HG02885 (cell line): ENCODE results near the gene OGFR.

ENCODE experiments used
- ATAC-seq: cut with Tn5 transposase; IDR thresholded peaks from one replicate; pipeline ENCODE4 v1.9.1; 2021; ENCODE audit warnings: mild to moderate bottlenecking; ENCODE audit not compliant: unreplicated experiment, poor library complexity

The OGFR gene

DNA sequence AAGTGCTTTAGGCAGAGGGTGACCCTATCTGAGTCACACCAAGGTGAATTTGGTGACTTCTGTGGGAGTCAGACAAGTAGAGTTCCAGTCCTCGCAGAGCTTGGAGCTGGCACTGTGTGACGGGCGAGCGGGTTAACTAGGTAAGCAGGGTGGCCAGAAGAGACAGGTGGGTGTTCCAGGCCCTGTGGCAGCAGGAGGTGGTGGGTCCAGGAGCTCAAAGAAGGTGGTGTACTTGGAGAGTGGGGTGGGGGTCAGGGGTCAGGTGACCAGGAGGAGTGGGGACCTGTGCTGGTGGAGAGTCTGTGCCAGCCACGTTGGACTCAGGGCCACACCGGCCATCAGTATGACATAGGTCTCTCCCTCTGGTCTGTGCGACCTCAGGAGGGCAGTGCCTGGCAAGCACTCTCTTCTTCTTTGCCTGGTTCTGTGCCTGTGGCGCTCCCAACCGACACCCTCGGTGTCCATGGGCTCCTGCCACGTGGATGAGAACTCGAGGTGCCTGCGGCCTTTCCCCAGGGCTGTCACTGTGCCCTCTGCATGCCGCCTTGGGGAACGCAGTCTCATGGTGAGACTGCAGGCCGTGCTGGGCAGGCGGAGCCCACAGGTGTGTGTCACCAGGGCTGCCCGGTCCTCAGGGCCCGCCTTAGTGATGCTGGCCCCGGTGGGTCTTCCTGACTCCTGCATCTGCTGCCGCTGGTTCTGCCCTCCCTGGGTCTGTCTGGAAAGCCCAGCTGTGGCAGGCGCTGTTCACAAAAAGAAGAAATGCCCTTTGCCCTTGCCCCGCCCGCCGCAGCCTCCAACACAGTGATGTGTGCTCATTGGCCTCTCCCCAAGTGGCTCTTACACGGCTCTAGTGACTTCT lies 6.7 kb upstream of the OGFR start:
- ATAC-seq = no peak

DNA sequence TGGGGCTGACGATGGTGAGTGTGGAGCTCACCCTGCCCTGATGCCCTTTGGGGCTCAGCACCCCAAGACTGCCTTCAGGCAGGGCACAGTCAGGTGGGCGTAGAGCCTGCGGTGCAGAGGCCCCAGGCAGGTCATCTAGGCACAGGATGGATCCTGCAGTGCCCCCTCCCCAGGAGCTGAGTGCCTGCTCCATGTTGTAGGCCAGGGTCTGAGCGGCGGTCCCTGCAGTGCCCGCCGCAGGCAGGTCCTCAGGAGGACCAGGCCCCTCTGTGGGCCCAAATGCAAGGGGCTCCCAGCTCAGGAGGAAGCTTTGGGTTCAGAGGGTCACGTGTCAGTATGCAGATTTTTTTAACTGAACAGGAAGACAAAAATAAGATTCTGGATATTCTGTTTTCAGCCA lies 5.6 kb upstream of the OGFR start:
- no peak for ATAC-seq

DNA sequence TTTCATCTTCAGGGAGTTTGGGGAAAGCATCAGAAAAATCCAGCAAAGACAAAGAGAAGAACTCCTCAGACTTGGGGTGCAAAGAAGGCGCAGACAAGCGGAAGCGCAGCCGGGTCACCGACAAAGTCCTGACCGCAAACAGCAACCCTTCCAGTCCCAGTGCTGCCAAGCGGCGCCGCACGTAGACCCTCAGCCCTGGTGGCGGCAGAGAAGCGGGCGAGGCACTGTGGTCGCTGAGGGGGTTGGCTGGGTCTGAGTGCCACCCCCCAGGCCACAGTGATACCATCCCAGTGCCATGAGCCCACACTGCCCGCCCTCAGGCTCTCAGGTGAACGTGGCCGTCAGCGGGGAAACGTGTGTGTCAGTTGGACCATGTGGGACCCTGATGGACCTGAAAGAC lies 5.2 kb upstream of the OGFR start:
- no peak for ATAC-seq

DNA sequence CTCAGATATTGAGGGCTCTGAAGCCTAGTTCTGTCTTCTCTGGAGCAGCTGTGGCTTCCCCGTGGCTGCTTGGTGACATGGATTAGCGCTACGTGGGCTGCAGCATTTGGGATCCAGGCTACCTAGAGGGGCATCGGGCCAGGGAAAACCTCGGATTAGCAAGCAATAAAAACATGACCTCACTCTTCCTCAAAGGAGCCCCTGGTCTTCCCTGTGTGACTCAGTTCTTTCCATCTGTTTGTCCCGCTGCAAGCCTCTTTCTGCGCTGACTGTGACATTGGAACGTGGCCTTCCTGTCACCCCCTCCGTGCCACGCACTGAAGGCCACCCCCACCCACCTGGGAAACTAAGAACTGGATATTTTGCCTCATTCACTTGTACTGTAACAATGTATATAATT lies 4.8 kb upstream of the OGFR start:
- ATAC-seq = no peak

DNA sequence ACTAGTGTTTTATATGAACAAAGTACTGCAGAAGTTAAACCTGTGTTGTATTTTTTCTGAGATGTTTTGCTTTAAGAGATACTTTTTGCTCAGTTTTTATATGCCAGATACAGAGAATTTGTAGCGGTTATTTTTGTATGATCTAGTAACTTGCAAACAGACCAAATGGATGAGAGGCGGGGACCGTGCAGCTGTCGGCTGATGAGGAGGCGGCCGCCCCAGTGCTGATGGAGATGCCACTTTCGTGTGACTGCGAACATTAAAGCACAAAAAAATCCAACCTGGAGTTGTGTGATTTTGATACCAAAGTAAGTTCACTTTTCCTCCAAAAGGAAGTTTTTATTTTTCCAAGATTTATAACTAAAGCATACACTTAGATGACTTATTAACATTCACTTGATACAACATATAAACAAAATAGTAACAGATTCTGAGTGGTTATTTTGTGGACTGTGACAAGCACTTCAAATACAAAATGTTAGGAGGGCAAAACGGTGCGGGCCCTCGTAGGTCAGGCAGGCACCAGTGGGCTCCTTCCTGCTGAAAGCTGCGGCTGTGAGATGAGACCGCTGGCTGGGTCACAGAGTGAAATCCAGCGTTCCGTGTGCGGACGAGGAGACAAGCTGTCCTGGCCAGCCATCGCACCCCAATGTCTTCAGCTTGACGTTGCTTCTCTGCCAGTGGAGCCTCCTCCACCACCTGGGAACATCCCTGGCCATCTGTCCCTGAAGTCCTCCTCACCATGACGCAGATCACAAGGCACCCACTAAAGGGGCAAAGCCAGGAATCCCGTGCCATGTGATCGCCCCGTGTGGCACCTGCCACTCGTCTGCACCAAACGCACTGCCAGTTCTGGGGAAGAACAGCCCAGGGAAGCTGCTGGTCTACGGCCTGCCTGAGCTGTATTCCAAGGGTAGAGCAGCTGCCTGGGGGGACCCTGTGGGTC lies 4.0 kb upstream of the OGFR start:
- ATAC-seq = no peak

DNA sequence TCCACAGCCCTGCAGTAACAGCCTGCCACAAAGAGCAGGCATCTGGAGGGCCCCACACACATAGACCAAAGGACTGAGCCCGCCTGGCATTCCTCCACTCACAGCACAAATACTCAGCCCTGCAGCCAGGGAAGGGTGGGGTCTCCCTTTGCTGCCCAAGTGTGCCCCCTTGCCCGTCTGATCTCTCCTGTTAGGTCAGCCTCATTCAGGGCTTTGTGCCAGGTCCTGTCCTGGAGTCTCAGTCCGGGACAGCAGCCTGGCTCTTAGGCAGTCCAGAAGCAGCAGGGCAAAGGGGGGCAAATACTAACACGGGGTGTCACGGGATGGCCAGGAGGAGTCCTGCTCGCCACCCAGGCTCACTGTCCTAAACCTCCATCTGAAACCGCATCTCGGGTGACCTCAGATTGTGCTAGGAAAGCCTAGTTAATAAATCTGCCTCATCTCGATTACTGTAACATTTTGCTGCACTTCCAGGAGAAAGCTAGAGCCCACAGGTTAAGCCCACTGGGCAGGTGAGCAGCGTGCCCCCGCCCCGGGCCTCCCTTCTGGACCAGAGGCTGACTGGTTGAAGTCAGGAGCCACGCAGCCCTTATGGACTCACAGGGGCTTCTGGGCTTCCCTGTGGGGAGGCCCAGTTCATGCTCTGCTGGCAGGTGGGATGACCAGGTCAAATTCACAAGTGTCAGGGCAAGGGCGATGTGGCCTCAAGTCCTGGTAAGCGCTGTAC lies 3.2 kb upstream of the OGFR start:
- no peak for ATAC-seq

DNA sequence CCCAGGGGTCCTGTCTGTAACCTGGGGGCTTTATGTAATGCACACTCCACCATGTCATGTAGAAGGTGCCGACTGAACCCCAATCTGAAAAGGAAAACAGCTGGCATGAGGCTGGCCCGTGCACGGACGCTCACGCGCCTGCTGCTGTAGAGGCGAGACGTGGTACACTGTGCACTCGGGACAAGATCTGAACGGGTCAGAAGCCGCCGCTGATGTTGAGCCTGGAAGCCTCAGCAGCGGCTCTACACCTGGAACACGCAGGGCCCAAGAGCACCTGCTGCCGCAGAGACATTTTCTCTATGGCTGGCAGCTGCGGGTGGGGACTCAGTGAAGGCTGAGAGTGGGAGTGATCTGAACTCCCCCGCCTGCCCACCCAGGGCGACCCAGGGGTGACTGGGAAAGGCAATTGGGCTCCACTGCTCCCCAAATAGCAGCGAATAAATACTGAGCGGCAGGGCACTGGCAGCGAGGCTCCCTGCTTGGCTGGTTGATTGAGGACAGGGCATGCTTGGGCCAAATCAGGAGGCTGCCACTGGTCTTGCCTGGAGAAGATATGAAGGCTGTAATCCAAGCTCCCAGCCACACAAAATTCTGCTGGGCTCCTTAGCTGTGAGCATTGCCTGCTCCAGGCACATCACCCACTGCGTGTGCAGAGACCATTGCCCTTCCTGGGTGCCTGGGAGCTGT lies 2.5 kb upstream of the OGFR start:
- no peak for ATAC-seq

DNA sequence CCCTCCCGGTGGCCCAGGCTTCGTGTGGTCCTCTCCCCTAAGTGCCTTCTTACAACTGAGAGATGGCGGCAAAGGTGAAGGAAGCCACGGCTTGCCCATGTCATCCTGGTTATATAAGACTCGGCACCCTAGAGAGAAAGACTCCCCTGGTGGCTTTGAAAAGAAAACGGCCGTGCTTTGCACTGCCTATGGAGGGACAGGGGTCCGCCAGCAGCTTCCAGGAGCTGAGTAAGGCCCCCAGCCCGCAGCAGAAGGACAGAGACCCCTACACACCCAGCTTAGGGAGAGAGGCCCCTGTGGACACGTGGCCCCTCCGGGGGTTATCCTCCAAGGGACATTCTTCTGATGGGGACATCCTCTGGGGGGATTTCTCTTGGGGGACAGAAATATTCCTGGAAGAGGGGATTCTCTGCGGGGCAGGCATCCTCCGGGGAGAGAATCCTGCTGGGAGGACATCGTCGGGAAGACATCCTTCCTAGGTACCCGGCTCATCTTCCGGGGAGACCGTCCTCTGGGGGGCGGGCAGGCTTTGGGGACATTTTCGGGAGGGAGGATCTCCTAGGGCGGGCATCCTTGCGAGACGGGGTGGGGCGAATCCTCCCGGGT lies 511 bp upstream of the OGFR start:
- ATAC-seq = no peak

DNA sequence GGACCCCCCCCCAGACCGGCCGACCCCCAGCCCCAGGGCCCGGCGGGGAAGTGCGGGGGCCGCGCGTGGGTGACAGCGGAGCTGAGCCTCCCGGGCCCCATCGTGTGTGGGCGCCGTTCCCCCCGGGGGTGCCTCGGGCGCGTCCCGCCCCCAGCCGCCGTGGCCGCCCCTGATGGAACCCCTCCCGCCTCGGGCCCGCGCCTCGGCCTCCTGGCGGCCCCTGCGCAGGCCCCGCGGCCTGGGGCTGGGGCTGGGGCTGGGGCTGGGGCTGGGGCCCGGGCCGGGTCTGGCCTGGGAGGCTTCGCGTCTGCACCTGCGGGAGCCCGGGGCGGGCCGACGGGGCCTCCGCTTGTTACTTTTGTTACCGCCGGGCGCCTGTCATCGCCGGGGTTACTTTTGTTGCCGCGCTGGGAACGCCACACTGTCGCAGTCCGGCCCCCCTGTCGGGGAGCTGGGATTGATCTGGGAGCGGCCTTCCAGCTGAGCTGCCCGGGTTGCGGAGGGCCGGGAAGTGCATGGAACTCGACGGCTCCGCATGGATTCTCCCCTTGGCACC lies 598 bp downstream of the OGFR start:
- ATAC-seq = no peak

DNA sequence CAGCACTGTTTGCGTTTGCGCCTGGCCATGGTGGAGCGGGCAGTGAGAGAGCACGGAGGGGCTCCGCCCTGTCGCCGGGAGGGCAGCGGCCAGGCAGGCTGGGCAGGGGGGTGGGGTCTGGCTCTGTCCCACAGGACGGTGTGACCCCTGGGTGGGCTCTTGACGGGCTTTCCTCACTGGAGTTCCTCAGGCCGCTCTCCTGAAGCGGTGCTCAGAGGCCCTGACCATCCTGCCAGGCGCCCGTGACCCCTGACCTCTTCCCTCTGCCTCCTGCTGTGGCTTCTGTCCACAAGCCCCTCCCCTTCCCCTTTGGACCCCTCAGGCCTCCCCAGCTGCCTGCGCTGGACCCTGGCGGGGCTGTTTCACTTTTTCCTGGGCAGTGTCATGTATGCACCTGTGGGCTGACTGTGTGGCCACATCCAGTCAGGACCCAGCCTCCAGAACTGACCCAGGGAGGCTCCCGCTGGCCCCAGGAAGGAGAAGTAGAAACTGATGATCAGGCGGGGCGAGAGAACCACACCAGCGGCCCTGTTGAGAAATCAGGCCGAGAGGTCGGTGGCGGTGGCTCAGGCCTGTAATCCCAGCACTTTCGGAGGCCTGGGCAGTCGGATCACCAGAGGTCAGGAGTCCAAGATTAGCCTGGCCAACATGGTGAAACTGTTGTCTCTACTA lies 1.2 kb downstream of the OGFR start:
- no peak for ATAC-seq

DNA sequence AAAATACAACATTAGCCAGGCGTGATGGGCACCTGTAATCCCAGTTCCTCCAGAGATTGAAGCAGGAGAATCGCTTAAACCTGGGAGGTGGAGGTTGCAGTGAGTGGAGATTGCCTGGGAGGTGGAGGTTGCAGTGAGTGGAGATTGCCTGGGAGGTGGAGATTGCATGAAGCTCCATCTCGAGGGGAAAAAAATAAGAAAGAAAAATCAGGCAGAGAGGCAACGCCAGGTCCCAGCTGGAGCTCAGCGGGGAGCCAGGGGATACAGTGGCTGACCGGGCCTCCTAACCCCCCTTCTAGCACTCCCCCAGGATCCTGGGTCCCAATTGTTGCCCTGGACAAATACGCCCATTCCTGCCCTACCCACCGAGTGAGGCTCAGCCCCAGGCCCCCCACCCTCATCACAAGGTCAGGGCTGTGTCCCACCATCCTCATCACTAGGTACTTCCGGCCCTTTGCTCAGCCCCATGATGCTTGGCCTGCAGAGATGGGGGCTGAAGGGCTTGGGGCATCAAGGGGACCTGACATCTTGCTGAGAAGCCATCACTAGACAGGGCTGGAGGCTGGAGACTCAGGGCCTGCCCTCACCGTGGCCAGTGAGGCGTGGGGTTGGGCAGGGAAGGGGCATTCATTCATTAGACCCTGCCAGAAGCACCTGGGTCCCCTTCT lies 1.9 kb downstream of the OGFR start:
- no peak for ATAC-seq

DNA sequence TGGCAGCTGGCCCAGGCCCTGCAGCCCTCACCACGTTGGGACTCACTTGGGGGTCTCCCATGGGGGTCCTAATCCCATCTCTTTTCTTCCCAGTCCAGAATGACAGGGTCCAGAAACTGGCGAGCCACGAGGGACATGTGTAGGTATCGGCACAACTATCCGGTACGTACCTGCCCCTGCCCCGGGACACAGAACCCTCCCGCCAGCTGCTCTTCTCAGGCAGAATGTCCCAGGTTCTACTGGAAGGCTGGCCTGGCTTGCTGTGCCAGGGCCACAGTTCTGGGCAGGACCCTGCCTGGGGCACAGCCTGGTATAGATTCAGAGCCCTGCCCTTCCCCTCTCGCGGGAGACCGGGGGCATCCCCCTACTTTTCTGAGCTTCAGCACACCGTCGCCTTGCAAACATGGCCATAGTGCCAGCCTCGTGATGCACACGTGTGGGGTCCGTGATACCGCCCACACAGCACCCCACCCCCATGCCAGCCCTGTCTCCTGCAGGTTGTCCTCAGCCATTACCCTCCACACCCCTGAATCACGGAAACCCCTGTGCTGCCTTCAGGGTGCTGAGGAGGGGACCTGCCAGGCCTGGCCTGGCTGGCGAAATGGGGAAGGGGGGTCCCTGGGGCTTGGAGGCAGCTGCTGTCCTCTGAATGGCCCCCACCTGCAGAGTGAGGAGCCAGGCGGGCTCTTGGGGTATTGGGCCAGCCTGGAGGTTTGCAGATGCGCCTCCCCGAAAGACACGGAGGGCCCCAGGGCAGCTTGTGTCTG lies 3.0 kb downstream of the OGFR start:
- no peak for ATAC-seq

DNA sequence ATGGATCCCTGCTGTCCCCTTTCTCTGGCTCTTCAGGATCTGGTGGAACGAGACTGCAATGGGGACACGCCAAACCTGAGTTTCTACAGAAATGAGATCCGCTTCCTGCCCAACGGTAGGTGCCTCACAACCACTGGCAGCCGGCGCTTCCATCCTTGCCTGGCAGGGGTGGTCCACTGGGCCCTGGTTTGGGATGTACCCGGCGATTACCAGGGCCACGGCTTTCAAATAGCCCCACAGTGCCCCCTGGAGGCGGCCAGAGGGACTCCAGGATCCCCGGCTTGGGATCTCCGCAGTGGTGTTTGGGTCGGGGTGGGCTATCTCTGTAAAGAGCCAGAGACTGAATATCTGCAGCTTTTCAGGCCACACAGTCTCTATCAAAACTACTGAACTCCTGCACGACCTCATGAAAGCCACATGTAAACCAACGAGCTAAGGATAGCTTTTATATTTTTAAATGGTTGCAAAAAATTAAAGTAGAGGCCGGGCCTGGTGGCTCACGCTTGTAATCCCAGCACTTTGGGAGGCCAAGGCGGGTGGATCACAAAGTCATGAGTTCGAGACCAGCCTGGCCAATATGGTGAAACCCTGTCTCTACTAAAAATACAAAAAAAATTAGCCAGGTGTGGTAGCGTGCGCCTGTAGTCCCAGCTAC lies 3.7 kb downstream of the OGFR start:
- no peak for ATAC-seq

DNA sequence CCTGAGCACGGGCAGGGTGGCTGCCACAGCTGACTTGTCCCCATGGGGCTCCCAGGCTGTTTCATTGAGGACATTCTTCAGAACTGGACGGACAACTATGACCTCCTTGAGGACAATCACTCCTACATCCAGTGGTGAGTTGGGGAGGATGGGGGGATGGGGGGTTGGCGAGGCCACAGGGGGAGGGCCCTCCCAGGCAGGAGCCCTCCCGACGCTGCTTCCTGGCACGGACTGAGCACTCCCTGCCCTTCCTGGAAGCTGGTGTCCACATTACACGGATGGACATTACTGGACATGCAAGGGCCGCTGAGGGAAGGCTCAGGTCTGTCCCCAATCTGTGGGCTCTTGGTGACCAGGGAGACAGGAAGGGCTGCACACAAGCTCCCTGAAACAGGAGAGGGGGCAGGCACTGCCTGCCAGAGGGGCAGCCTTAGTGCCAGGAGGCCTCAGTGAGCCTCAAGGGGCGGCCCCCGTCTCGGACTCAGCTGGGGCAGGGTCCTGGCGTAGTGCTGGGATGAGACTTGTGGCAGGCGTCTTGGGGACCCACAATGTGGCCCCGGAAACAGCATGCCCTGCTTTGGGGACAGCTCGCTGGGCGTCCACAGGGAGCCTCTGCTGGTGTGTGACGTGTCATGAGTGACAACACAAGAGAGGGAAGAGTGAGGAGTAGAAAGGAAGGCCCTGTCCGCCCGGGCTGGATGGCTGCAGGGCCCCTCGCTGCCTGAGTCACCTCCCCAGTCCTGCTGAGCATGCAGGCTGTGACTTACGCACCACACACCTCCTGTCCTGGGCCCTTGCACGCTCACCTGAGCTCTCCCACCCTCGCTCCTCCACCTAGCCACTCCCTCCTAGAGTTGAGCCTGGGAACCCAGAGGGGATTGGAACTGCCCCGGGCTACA lies 5.1 kb downstream of the OGFR start:
- no peak for ATAC-seq

DNA sequence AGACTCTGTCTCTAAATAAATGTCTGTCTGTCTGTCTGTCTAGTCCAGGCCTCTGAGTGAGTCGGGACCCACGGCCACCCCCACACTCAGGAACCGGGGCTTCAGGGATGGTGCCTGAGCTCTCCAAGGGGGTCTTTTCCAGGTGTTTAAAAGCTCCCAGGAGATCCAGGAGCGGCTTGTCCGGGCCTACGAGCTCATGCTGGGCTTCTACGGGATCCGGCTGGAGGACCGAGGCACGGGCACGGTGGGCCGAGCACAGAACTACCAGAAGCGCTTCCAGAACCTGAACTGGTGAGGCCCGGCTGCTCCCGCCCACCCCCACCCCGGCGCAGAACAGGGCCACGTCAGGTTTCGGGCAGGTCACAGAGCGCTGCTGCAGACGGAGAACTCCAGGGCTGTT lies 6.7 kb downstream of the OGFR start:
- no peak for ATAC-seq

DNA sequence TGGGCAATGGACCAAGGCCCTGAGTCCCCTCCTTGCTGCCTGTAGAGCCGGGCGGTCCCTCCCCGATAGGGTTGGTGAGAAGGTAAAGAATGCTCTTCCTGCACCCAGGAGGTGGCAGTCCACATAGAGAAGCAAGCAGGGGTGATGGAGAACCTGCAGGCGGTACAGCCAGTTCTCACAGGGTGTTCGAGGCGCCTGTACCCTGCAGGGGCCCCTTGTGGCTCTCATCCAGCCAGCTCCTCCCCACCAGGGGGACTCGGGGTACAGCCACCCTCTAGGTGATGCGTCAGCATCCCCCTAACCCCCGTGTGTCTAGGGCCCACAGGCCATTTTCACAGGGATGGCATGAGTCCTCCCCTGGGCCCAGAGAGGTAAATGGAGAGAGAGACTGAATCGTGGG lies 7.1 kb downstream of the OGFR start:
- ATAC-seq = no peak
